Activated CD4-positive, alpha-beta memory T cell treated with anti-CD3 and anti-CD28 coated beads, Interleukin-2, amount 10 ng/mL, durations not matched to agents 7 days and 5 days (primary cell): Measurements from ENCODE around the gene DNAH1. TPM values are rescaled to one million over a fixed set of nuclear protein-coding genes. Genes with fewer than 3 reads are reported as not detected.

Experiments
- CTCF ChIA-PET: fragments of 350-600 bp; sonication (Branson Sonifier 250); formaldehyde crosslinking; loops from one replicate; lab custom pipeline; 2021; ENCODE audit warnings: antibody characterized with exemption, inconsistent platforms; lab: Charles Lee
- POLR2A ChIA-PET: fragments of 350-600 bp; sonication (Branson Sonifier 250); formaldehyde crosslinking; loops from one replicate; lab custom pipeline; 2021; ENCODE audit warnings: antibody characterized with exemption; lab: Charles Lee
- DNase-seq: peaks from one replicate; pipeline ENCODE4 v3.0.0-alpha.2; 2020
- H3K27ac Mint-ChIP-seq: one replicate; pipeline ENCODE4 v1.8.0; 2021; ENCODE audit warnings: mild to moderate bottlenecking, mixed read lengths
- H3K27me3 Mint-ChIP-seq: one replicate; pipeline ENCODE4 v1.8.0; 2021; ENCODE audit warnings: mixed read lengths
- H3K36me3 Mint-ChIP-seq: one replicate; pipeline ENCODE4 v1.8.0; 2021; ENCODE audit warnings: low read depth, mixed read lengths
- H3K4me1 Mint-ChIP-seq: one replicate; pipeline ENCODE4 v1.8.0; 2021; ENCODE audit warnings: mixed read lengths
- H3K4me3 Mint-ChIP-seq: one replicate; pipeline ENCODE4 v1.8.0; 2021; ENCODE audit warnings: mild to moderate bottlenecking, mixed read lengths
- H3K9me3 Mint-ChIP-seq: one replicate; pipeline ENCODE4 v1.8.0; 2021; ENCODE audit warnings: mixed read lengths
- total RNA-seq, 2 experiments: library from RNA; stranded (reverse); gene quantifications; one replicate each; pipeline ENCODE4 v1.2.3, GENCODE V29; 2021

Gene DNAH1
- total RNA-seq, 2 experiments from 2014 or later: 20.7 to 21.8 TPM

- Mint-ChIP-seq H3K9me3 (no peaks in the 10 kb centered on the region), H3K27ac (no peak overlapping the region), H3K27me3 (no peaks in the 10 kb centered on the region), H3K4me3 (no peak overlapping the region), H3K36me3 (no peaks in the 10 kb centered on the region), H3K4me1 (peaks cover 4% of the 10 kb centered on the region)
- POLR2A ChIA-PET: no interaction called here
- CTCF ChIA-PET: interaction anchor here (1.0 kb wide), 1 partner anchor 11 kb away, joined by 3 read pairs; no protein-coding TSS in a partner anchor
- no peak for DNase-seq
Observed at GRCh38 chr3:52440671-52441070, 124.6 kb downstream of the DNAH1 start.

- no peaks in the 10 kb centered on the region for H3K9me3 Mint-ChIP-seq
- POLR2A ChIA-PET: interaction anchor here (0.5 kb wide), 1 partner anchor 29 kb away, joined by 4 read pairs; no protein-coding TSS in a partner anchor
Observed at GRCh38 chr3:52441091-52441771, 125.1 kb downstream of the DNAH1 start.

GRCh38 chr3:52441772-52442332, 125.7 kb downstream of the DNAH1 start:
- Mint-ChIP-seq H3K27ac (no peak overlapping the region), H3K4me1 (peaks cover 4% of the 10 kb centered on the region), H3K4me3 (no peak overlapping the region), H3K36me3 (no peaks in the 10 kb centered on the region), H3K27me3 (no peaks in the 10 kb centered on the region), H3K9me3 (no peaks in the 10 kb centered on the region)
- DNase-seq: no peak
- ChIA-PET CTCF (interaction anchor here (1.0 kb wide), 1 partner anchor 10 kb away, joined by 3 read pairs; no protein-coding TSS in a partner anchor), POLR2A (interaction anchor here (0.7 kb wide), 1 partner anchor 22 kb away, joined by 4 read pairs; no protein-coding TSS in a partner anchor)

More at GRCh38 chr3:52441091-52441771, 125.1 kb downstream of the DNAH1 start:
- no peak for DNase-seq
- Mint-ChIP-seq H3K27me3 (no peaks in the 10 kb centered on the region), H3K27ac (no peak overlapping the region), H3K4me3 (no peak overlapping the region), H3K4me1 (peaks cover 4% of the 10 kb centered on the region), H3K36me3 (no peaks in the 10 kb centered on the region)
- CTCF ChIA-PET: interaction anchor here (1.0 kb wide), 1 partner anchor 10 kb away, joined by 3 read pairs; no protein-coding TSS in a partner anchor

DNA sequence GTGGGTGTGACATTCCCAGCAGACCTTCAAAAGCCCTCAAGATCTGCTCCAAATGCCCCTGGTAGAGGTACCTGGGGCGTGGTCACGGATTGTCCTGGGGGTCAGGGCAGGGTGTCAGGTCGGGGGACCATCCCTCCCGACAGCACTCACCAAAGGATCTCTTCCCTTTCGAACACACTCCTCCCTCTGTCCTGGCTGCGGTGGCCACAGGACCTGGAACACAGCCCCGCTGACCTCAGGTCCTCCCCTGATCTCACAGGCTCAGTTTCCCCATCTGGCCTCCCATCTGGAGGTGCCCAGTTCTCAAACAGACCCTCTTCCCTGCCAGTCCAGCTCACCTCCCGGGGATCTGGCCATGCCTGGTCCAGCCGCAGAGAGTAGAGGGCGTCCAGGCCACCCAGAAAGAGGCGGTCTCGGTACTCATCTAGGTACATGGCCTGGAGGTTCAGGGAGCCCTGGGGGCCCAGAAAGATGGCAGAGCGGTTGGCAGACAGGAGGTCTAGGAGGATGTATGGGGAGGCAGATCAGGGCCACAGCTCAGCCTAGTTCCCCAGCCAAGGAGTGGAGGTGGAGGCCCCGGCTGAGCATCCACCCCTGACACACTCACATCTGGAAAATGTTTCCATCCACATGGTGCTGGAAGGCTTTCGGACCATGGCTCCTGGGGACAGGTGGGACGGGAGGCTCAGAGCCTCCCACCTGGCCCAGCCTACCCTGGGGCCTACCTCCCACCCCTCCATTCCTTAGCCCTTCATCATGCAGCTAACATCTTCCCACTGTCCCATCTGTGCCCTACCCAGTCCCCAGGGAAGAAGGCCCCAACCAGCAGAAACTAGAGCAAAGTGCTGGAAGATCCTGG, 126.5 kb downstream of the DNAH1 start:
- no peaks in the 10 kb centered on the region for H3K9me3 Mint-ChIP-seq
- ChIA-PET POLR2A (interaction anchor here (0.7 to 1.0 kb wide), 2 partner anchors 21 to 93 kb away, joined by 3 to 4 read pairs; partner anchors contain the start of gene UQCC5), CTCF (interaction anchor here (0.9 to 10.9 kb wide), 2 partner anchors 13 to 31 kb away, joined by 4 to 151 read pairs; no protein-coding TSS in a partner anchor)
- H3K27me3 Mint-ChIP-seq: no peaks in the 10 kb centered on the region
- H3K4me1 Mint-ChIP-seq: peaks cover 4% of the 10 kb centered on the region
- no peak overlapping the region for H3K4me3 Mint-ChIP-seq
- H3K36me3 Mint-ChIP-seq: no peaks in the 10 kb centered on the region
- H3K27ac Mint-ChIP-seq: no peak overlapping the region
- DNase-seq: no peak

GRCh38 chr3:52443268-52443610, 127.1 kb downstream of the DNAH1 start:
- Mint-ChIP-seq H3K4me3 (no peak overlapping the region), H3K4me1 (peaks cover 4% of the 10 kb centered on the region), H3K27me3 (no peaks in the 10 kb centered on the region), H3K27ac (no peak overlapping the region), H3K36me3 (no peaks in the 10 kb centered on the region), H3K9me3 (no peaks in the 10 kb centered on the region)
- ChIA-PET POLR2A (interaction anchor here (1.0 kb wide), 1 partner anchor 93 kb away, joined by 3 read pairs; the partner anchor contains the start of gene UQCC5), CTCF (interaction anchor here (0.9 to 10.9 kb wide), 2 partner anchors 13 to 31 kb away, joined by 4 to 151 read pairs; no protein-coding TSS in a partner anchor)
- DNase-seq: no peak

DNA sequence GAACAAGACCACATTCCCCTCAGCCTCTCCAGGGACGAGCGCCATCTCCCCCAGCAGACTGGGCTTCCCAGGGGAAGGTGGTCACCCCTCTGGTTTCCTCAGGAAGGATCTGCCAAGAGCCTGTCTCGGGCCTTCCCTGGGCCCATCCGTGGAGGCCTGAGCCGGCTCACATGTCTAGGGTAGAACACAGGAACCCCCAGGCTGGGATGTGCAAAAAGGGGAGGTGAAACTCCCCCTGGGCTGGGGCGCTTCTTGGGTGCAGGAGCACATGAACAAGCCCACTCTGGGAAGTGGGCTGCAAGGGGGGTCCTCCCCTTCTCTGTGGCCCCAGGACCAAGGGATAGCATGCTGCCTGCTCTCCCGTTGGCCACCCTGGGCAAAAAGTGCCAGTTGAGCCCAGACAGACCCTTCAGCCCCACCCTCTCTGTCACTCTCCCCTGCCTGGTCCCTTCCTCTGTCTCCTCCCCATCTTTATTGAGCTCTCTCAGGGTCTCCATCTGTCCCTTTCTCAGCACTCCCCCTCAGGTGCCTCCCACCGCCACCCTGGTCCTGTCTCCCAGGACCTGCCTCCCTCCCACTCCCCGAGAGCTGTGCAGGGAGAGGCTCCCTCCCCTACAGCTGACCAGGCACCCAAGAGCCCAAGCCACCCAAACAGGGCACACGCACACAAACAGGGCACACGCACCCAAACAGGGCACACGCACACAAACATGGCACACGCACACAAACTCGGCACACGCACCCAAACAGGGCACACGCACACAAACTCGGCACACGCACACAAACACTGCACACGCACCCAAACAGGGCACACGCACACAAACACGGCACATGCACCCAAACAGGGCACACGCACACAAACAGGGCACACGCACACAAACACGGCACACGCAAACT, 127.9 kb downstream of the DNAH1 start:
- H3K27ac Mint-ChIP-seq: no peak overlapping the region
- ChIA-PET CTCF (interaction anchor here (0.7 to 10.9 kb wide), 5 partner anchors 9 to 105 kb away, joined by 3 to 151 read pairs (median 4); no protein-coding TSS in a partner anchor), POLR2A (interaction anchor here (1.0 to 2.8 kb wide), 2 partner anchors 10 to 92 kb away, joined by 3 to 9 read pairs; partner anchors contain the start of genes NISCH, TNNC1 and UQCC5)
- no peak for DNase-seq
- no peaks in the 10 kb centered on the region for H3K36me3 Mint-ChIP-seq
- H3K9me3 Mint-ChIP-seq: no peaks in the 10 kb centered on the region
- peaks cover 4% of the 10 kb centered on the region for H3K4me1 Mint-ChIP-seq
- H3K4me3 Mint-ChIP-seq: no peak overlapping the region
- H3K27me3 Mint-ChIP-seq: no peaks in the 10 kb centered on the region

DNA sequence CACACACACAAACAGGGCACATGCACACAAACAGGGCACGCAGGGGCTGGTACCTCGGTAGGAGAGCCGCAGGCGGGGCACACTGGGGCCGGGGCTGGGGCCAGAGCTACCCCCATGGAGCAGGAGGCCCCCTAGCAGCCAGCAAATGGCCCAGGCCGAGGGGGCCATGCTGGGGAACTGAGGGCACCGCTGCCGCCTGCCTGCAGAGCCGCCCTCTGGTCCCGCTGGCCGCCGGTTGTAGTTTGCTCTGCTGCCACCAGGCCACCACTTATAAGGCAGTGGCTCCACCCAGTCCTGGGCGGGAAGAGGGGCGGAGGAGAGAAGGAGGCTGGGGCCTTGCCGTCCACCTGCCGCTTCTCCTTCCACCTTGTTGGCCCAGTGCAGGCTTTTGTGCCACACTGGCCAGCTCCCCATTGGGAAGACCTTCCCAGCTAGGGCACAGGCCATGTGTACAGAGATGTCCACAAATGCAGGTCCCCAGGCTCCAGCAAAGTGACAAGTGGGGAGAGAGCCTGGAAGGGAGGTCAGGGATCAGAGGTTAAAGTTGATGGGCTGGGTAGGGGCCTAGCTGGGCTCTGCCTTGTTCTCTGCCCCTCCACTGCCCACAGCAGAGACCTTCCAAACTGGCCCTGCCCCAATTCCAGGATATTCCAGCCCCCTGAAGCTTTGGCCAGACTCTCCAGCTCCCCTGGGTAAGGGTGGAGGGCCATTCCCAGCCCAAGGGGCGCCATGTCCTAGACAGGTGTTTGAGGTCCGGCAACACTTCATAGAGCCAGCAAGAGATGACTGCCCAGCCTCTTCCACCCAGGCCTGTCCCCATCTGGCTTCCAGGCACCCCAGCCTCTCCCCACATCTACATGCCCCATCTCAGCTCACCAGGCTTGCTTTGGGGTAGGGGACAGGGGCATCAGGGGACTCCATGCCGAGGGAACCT, 129.0 kb downstream of the DNAH1 start, which contains the start of gene SEMA3G:
Gene SEMA3G (minus strand): TSS at position 244 of the 934 bp plus-strand sequence. CDS start 76 bp downstream, at position 168.
- Mint-ChIP-seq H3K4me1 (peaks cover 4% of the 10 kb centered on the region), H3K36me3 (no peaks in the 10 kb centered on the region), H3K27ac (no peak within 1 kb of the TSS), H3K4me3 (no peak within 1 kb of the TSS), H3K9me3 (no peaks in the 10 kb centered on the region), H3K27me3 (no peaks in the 10 kb centered on the region)
- ChIA-PET CTCF (interaction anchor here (0.5 to 10.9 kb wide), 8 partner anchors 9 to 1968 kb away, joined by 3 to 151 read pairs (median 6); partner anchors contain the start of genes TNNC1 and UQCC5), POLR2A (interaction anchor here (1.1 to 2.8 kb wide), 5 partner anchors 9 to 33 kb away, joined by 3 to 11 read pairs (median 7); partner anchors contain the start of genes NISCH and TNNC1)
- peak; percentile 84 for DNase-seq

DNA sequence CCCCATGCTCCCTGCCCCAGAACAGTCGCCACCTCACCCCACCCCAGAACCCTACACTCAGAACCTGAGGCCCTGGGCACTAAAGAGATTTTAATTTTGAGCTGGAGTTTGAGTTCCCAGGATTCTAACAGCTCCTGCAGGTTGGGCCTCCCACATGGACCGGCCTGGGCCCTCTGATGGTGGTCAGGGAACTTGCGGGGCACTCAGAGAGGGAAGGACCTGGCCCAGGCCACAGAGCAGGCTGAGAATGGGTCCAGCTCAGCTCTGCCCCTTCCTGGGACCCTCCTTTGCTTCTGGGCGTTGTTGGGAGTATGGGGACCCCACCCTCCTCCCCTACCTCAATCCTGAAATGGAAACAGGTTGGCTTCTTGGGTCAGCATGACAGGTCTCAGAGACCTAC, 129.9 kb downstream of the DNAH1 start:
- no peaks in the 10 kb centered on the region for H3K36me3 Mint-ChIP-seq
- ChIA-PET POLR2A (interaction anchor here (1.1 to 2.8 kb wide), 5 partner anchors 8 to 34 kb away, joined by 3 to 11 read pairs (median 7); partner anchors contain the start of genes NISCH and TNNC1), CTCF (interaction anchor here (0.5 to 10.9 kb wide), 12 partner anchors 8 to 1969 kb away, joined by 3 to 151 read pairs (median 4); partner anchors contain the start of genes TNNC1, TWF2 and UQCC5)
- H3K27me3 Mint-ChIP-seq: no peaks in the 10 kb centered on the region
- no peak overlapping the region for H3K4me3 Mint-ChIP-seq
- peaks cover 4% of the 10 kb centered on the region for H3K4me1 Mint-ChIP-seq
- no peak overlapping the region for H3K27ac Mint-ChIP-seq
- DNase-seq: no peak
- H3K9me3 Mint-ChIP-seq: no peaks in the 10 kb centered on the region

DNA sequence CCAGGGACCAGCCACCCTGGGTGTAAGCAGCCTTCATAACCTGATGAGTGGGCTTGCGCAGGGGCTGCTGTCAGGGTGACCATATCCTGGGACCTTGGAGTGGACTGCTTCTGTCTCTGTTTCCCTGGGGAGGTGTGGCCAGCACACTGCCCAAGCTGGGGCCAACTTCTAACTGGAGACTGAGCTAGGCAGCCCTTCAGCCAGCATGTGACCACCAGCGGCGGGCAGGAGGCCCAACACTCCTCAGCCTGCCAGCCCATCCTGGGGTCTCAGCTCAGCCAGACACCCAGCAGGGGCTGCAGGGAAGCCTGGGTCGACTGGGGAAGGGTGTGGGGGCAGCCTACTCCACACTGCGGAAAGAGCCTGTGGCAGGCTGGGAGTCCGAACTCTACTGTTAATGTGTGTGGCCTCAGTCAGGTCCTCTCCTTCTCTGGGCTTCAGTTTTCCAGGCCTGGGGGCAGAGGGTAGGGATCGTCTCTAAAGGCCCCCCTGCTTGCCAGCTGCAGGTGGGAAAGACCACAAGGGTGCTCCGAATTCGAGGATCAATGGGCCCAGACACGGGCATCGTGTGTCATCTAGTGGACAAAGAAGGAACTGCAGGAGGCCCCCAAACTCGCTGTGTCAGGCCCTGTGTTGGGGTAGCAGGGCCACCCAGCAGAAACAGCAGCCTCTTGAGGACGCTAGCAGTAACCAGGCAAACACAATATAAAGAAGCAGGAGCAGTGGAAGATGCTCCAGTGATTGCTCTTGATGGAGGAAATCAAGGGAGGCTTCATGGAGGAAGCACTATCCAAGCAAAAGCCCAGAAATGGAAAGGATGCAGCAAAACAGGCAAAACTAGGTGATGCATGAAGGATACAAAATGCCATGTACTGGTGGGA, 130.8 kb downstream of the DNAH1 start:
- ChIA-PET CTCF (interaction anchor here (0.8 to 10.9 kb wide), 12 partner anchors 11 to 226 kb away, joined by 3 to 151 read pairs (median 5); partner anchors contain the start of gene TWF2), POLR2A (interaction anchor here (1.1 to 2.8 kb wide), 7 partner anchors 8 to 34 kb away, joined by 3 to 11 read pairs (median 4); partner anchors contain the start of genes NISCH and TNNC1)
- no peak overlapping the region for H3K4me3 Mint-ChIP-seq
- no peak overlapping the region for H3K27ac Mint-ChIP-seq
- H3K4me1 Mint-ChIP-seq: peaks cover 4% of the 10 kb centered on the region
- peak; percentile 78 for DNase-seq
- no peaks in the 10 kb centered on the region for H3K36me3 Mint-ChIP-seq
- no peaks in the 10 kb centered on the region for H3K27me3 Mint-ChIP-seq
- H3K9me3 Mint-ChIP-seq: no peaks in the 10 kb centered on the region
